HCT116 (cell line): Measurements from ENCODE around the gene ERRFI1.

Experiments
- ATF3 ChIP-seq: IDR thresholded peaks from 2 replicates; pipeline ENCODE4 v1.6.1; 2012
- CEBPB ChIP-seq: IDR thresholded peaks from 2 replicates; pipeline ENCODE4 v1.6.1; 2012; ENCODE audit warnings: low read depth
- CTCF ChIP-seq, 3 experiments: fragments of 200-600 bp in 1 of 3; sonication (generic) in 1 of 3; IDR thresholded peaks in 2 of 3; conservative IDR thresholded peaks in 1 of 3; 2 replicates each; pipeline ENCODE4 v1.5.1; 2012 to 2017; ENCODE audit warnings: low read depth in 2 of 3, low read length in 2 of 3, antibody characterized with exemption in 1 of 3, borderline replicate concordance in 1 of 3, control low read depth in 1 of 3, mild to moderate bottlenecking in 1 of 3, mixed read lengths in 1 of 3, mixed run types in 1 of 3, moderate library complexity in 1 of 3; ENCODE audit not compliant: insufficient read depth in 1 of 3
- EGR1 ChIP-seq: IDR thresholded peaks from 2 replicates; pipeline ENCODE4 v1.6.1; 2012; ENCODE audit warnings: low read depth
- EZH2 ChIP-seq: fragments of 200-600 bp; sonication (generic); IDR thresholded peaks from 2 replicates; pipeline ENCODE4 v1.6.1; 2017; ENCODE audit warnings: antibody characterized with exemption, mixed run types
- FOSL1 ChIP-seq: IDR thresholded peaks from 2 replicates; pipeline ENCODE4 v1.6.1; 2012; ENCODE audit warnings: low read depth
- JUND ChIP-seq: IDR thresholded peaks from 2 replicates; pipeline ENCODE4 v1.6.1; 2012
- MAX ChIP-seq: IDR thresholded peaks from 2 replicates; pipeline ENCODE4 v1.6.1; 2012
- POLR2A ChIP-seq: IDR thresholded peaks from 2 replicates; pipeline ENCODE4 v1.7.0; 2011; ENCODE audit warnings: borderline replicate concordance; ENCODE audit not compliant: insufficient read depth, insufficient read length; ENCODE audit errors: extremely low read depth
- POLR2AphosphoS5 ChIP-seq: IDR thresholded peaks from 2 replicates; pipeline ENCODE4 v1.6.1; 2011; ENCODE audit warnings: mild to moderate bottlenecking, low read depth, low read length, moderate library complexity
- REST ChIP-seq: IDR thresholded peaks from 2 replicates; pipeline ENCODE4 v1.6.1; 2012; ENCODE audit warnings: low read depth
- SIN3A ChIP-seq: IDR thresholded peaks from 2 replicates; pipeline ENCODE4 v1.6.1; 2012; ENCODE audit warnings: low read depth
- TCF7L2 ChIP-seq: IDR thresholded peaks from 2 replicates; pipeline ENCODE4 v1.7.0; 2011; ENCODE audit warnings: borderline replicate concordance, inconsistent platforms; ENCODE audit not compliant: insufficient read depth, insufficient read length; ENCODE audit errors: extremely low read depth
- YY1 ChIP-seq: IDR thresholded peaks from 2 replicates; pipeline ENCODE4 v1.6.1; 2011; ENCODE audit warnings: low read length, low read depth, moderate library complexity, mild to moderate bottlenecking; ENCODE audit not compliant: insufficient replicate concordance; ENCODE audit errors: extremely low read depth

- TF ChIP-seq POLR2A (no peak), YY1 (no peak), FOSL1 (no peak), MAX (no peak), CTCF (IDR thresholded peaks at IDR 0.05 in 2 of 3, conservative IDR thresholded peaks at IDR 0.05 in 1 of 3; ENCODE audit: borderline replicate concordance in 1 of 3, insufficient read depth in 1 of 3, low read depth in 2 of 3, low read length in 2 of 3) (no peak), CEBPB (no peak), EZH2 (no peak), EGR1 (no peak), SIN3A (no peak), POLR2AphosphoS5 (no peak), JUND (no peak), REST (no peak), TCF7L2 (no peak), ATF3 (no peak)
Observed at GRCh38 chr1:7987528-7987927, 38.6 kb downstream of the ERRFI1 start.
